Mucosa of rectum (tissue), 2 donors: ENCODE data around the gene PSMB9.
"Not testable (repeated sequence)": the region's sequence is repeated elsewhere in the genome, so short reads cannot be mapped to it uniquely, and the experiment has no call there.

Source experiments
- H3K27ac ChIP-seq, 2 donors: one replicate each; pipeline ENCODE4 v1.7.0; 2013; ENCODE audit warnings: inconsistent platforms in 2 of 2, low read depth in 2 of 2, low read length in 2 of 2
- H3K27me3 ChIP-seq, 2 donors: one replicate each; pipeline ENCODE4 v1.7.0; 2013; ENCODE audit warnings: low read length in 2 of 2; ENCODE audit not compliant: control insufficient read depth in 2 of 2, insufficient read depth in 2 of 2
- H3K36me3 ChIP-seq, 2 donors: one replicate each; pipeline ENCODE4 v1.7.0; 2013; ENCODE audit warnings: low read length in 2 of 2; ENCODE audit not compliant: control insufficient read depth in 2 of 2, insufficient read depth in 2 of 2
- H3K4me1 ChIP-seq, 2 donors: one replicate each; pipeline ENCODE4 v1.7.0; 2013; ENCODE audit warnings: low read length in 2 of 2, mild to moderate bottlenecking in 1 of 2; ENCODE audit not compliant: control insufficient read depth in 2 of 2, insufficient read depth in 2 of 2
- H3K4me3 ChIP-seq, 2 donors: one replicate each; pipeline ENCODE4 v1.7.0; 2013; ENCODE audit warnings: low read length in 2 of 2
- H3K9ac ChIP-seq, 2 donors: one replicate each; pipeline ENCODE4 v1.7.0; 2013; ENCODE audit warnings: low read length in 2 of 2, low read depth in 1 of 2, mild to moderate bottlenecking in 1 of 2
- H3K9me3 ChIP-seq, 2 donors: one replicate each; pipeline ENCODE4 v1.7.0; 2013; ENCODE audit warnings: low read length in 2 of 2; ENCODE audit not compliant: control insufficient read depth in 2 of 2
- donor health status: healthy.
- donor health status: Normal muscosa, but diverticular disease.

Gene PSMB9

GRCh38 chr6:32857156-32857891 lies 3.3 kb downstream of the PSMB9 start:
- no peaks in the 10 kb centered on the region for H3K9me3 ChIP-seq
- H3K9ac ChIP-seq, result no peak overlapping the region
- peaks cover 13 to 15% of the 10 kb centered on the region in 2 donors for H3K4me1 ChIP-seq
- H3K36me3 ChIP-seq, result peaks cover 20 to 24% of the 10 kb centered on the region in 2 donors
- H3K4me3 ChIP-seq, result no peak overlapping the region
- no peaks in the 10 kb centered on the region for H3K27me3 ChIP-seq
- no peak overlapping the region for H3K27ac ChIP-seq

- H3K9me3 ChIP-seq, result no peaks in the 10 kb centered on the region
- peaks cover 20 to 24% of the 10 kb centered on the region in 2 donors for H3K36me3 ChIP-seq
- H3K4me3 ChIP-seq, result no peak overlapping the region
- no peaks in the 10 kb centered on the region for H3K27me3 ChIP-seq
- H3K4me1 ChIP-seq, result peaks cover 9 to 15% of the 10 kb centered on the region in 2 donors
- no peak overlapping the region for H3K9ac ChIP-seq
- H3K27ac ChIP-seq, result no peak overlapping the region
These were observed 4.2 kb downstream of the PSMB9 start for GRCh38 chr6:32858194-32858593.

- no peak overlapping the region for H3K9ac ChIP-seq
- peaks cover 20 to 24% of the 10 kb centered on the region in 2 donors for H3K36me3 ChIP-seq
- peaks cover 4 to 5% of the 10 kb centered on the region in 2 donors for H3K4me1 ChIP-seq
- no peaks in the 10 kb centered on the region for H3K27me3 ChIP-seq
- no peaks in the 10 kb centered on the region for H3K9me3 ChIP-seq
- no peak overlapping the region for H3K27ac ChIP-seq
- H3K4me3 ChIP-seq, result no peak overlapping the region
These were observed 6.7 kb downstream of the PSMB9 start for GRCh38 chr6:32860674-32861073.

- Histone ChIP-seq H3K27me3 (no peaks in the 10 kb centered on the region), H3K36me3 (peaks cover 17% of the 10 kb centered on the region in 2 donors), H3K4me3 (no peak overlapping the region), H3K9ac (no peak overlapping the region), H3K27ac (no peak overlapping the region), H3K4me1 (peaks cover 0 to 5% of the 10 kb centered on the region in 2 donors), H3K9me3 (no peaks in the 10 kb centered on the region)
These were observed 8.7 kb downstream of the PSMB9 start for GRCh38 chr6:32862725-32863124.

GRCh38 chr6:32865724-32866443 lies 11.9 kb downstream of the PSMB9 start:
- no peak overlapping the region for H3K9ac ChIP-seq
- H3K4me3 ChIP-seq, result no peak overlapping the region
- H3K9me3 ChIP-seq, result no peaks in the 10 kb centered on the region
- H3K27ac ChIP-seq, result no peak overlapping the region
- peaks cover 0 to 9% of the 10 kb centered on the region in 2 donors for H3K4me1 ChIP-seq
- H3K27me3 ChIP-seq, result peaks cover 3 to 5% of the 10 kb centered on the region in 2 donors
- no peaks in the 10 kb centered on the region for H3K36me3 ChIP-seq

GRCh38 chr6:32867022-32867477 lies 13.1 kb downstream of the PSMB9 start:
- Histone ChIP-seq H3K27me3 (peaks cover 3 to 5% of the 10 kb centered on the region in 2 donors), H3K36me3 (no peaks in the 10 kb centered on the region), H3K9me3 (no peaks in the 10 kb centered on the region), H3K4me3 (no peak overlapping the region), H3K4me1 (peaks cover 0 to 9% of the 10 kb centered on the region in 2 donors), H3K27ac (no peak overlapping the region), H3K9ac (no peak overlapping the region)

- Histone ChIP-seq H3K27ac (no peak overlapping the region), H3K4me1 (peaks cover 0 to 9% of the 10 kb centered on the region in 2 donors), H3K9ac (no peak overlapping the region), H3K4me3 (no peak overlapping the region), H3K9me3 (no peaks in the 10 kb centered on the region), H3K36me3 (no peaks in the 10 kb centered on the region), H3K27me3 (peaks cover 3 to 5% of the 10 kb centered on the region in 2 donors)
These were observed 13.7 kb downstream of the PSMB9 start for GRCh38 chr6:32867554-32868256.

GRCh38 chr6:32868257-32868788 lies 14.3 kb downstream of the PSMB9 start:
- no peak overlapping the region for H3K27ac ChIP-seq
- H3K27me3 ChIP-seq, result peaks cover 3 to 5% of the 10 kb centered on the region in 2 donors
- H3K4me1 ChIP-seq, result peaks cover 0 to 9% of the 10 kb centered on the region in 2 donors

GRCh38 chr6:32873947-32874346 lies 20.0 kb downstream of the PSMB9 start:
- not testable (repeated sequence) for H3K27ac ChIP-seq, H3K4me1 ChIP-seq, H3K36me3 ChIP-seq, H3K27me3 ChIP-seq, H3K9ac ChIP-seq, H3K9me3 ChIP-seq, H3K4me3 ChIP-seq

More at GRCh38 chr6:32868257-32868788, 14.3 kb downstream of the PSMB9 start:
- Histone ChIP-seq H3K4me3 (no peak overlapping the region), H3K9me3 (no peaks in the 10 kb centered on the region), H3K9ac (no peak overlapping the region), H3K36me3 (no peaks in the 10 kb centered on the region)
